HFF-Myc (cell line): ENCODE measurements around the gene ZDBF2.

Source experiments
- DNase-seq: peaks from one replicate; pipeline ENCODE4 v3.0.0-alpha.2; 2011; ENCODE audit warnings: low read depth; ENCODE audit errors: extremely low read depth
- H3K4me3 ChIP-seq: replicated peaks from 2 replicates; pipeline ENCODE4 v1.5.1; 2011; ENCODE audit warnings: low read depth, mild to moderate bottlenecking, control low read depth, low read length
- CTCF ChIP-seq: IDR thresholded peaks from 2 replicates; pipeline ENCODE4 v1.5.1; 2012; ENCODE audit warnings: mild to moderate bottlenecking, low read depth, low read length, control low read depth; ENCODE audit errors: missing control alignments

Gene ZDBF2

GRCh38 chr2:206259376-206260187 is 14.9 kb upstream of the ZDBF2 start:
- no peak for DNase-seq
- H3K4me3 ChIP-seq = no peak overlapping the region
- TF ChIP-seq CTCF = no peak

- peak; percentile 31 for TF ChIP-seq CTCF
- no peak overlapping the region for H3K4me3 ChIP-seq
- DNase-seq = no peak
Observed at GRCh38 chr2:206260188-206261012, 14.1 kb upstream of the ZDBF2 start.

- no peak for DNase-seq
- H3K4me3 ChIP-seq = no peak overlapping the region
- no peak for TF ChIP-seq CTCF
Observed at GRCh38 chr2:206263959-206264603, 10.4 kb upstream of the ZDBF2 start.

- no peak for TF ChIP-seq CTCF
- no peak for DNase-seq
Observed at GRCh38 chr2:206266130-206267125, 8.0 kb upstream of the ZDBF2 start.

GRCh38 chr2:206267567-206267966 is 6.9 kb upstream of the ZDBF2 start:
- TF ChIP-seq CTCF = no peak
- H3K4me3 ChIP-seq = no peak overlapping the region

More at GRCh38 chr2:206266130-206267125, 8.0 kb upstream of the ZDBF2 start:
- H3K4me3 ChIP-seq = no peak overlapping the region

GRCh38 chr2:206271065-206271464 is 3.4 kb upstream of the ZDBF2 start:
- TF ChIP-seq CTCF = no peak
- no peak overlapping the region for H3K4me3 ChIP-seq
- DNase-seq = no peak

More at GRCh38 chr2:206267567-206267966, 6.9 kb upstream of the ZDBF2 start:
- no peak for DNase-seq
